ENCODE results near the gene TCF12.

TCF12 gene

DNA sequence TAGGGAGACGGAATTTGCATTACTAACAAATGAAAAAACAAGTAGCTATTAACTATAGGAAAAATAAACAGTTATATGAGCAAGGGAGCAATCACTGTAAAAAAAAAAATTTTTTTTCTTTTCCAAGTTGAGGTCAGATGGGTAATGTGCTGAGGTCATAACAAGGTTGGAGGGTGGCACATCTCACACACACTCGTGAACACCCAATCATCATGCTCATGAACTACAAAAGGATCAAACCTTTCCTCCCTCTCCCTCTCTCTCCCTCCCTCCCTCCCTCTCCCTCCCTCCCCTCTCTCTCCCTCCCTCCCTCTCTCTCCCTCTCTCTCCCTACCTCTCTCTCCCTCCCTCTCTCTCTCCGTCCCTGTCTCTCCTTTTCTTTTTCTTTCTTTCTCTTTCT is 360.0 kb downstream of the TCF12 start:
- TF ChIP-seq, protein P1, sequence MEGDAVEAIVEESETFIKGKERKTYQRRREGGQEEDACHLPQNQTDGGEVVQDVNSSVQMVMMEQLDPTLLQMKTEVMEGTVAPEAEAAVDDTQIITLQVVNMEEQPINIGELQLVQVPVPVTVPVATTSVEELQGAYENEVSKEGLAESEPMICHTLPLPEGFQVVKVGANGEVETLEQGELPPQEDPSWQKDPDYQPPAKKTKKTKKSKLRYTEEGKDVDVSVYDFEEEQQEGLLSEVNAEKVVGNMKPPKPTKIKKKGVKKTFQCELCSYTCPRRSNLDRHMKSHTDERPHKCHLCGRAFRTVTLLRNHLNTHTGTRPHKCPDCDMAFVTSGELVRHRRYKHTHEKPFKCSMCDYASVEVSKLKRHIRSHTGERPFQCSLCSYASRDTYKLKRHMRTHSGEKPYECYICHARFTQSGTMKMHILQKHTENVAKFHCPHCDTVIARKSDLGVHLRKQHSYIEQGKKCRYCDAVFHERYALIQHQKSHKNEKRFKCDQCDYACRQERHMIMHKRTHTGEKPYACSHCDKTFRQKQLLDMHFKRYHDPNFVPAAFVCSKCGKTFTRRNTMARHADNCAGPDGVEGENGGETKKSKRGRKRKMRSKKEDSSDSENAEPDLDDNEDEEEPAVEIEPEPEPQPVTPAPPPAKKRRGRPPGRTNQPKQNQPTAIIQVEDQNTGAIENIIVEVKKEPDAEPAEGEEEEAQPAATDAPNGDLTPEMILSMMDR (IDR thresholded peaks at IDR 0.05; ENCODE audit: control insufficient read depth, insufficient read depth, low read depth, low read length, missing control alignments) = no peak
- DNase-seq (ENCODE audit: low read depth) = no peak
- no peak overlapping the region for H3K4me3 ChIP-seq (ENCODE audit: control insufficient read depth, low read depth, low read length)

DNA sequence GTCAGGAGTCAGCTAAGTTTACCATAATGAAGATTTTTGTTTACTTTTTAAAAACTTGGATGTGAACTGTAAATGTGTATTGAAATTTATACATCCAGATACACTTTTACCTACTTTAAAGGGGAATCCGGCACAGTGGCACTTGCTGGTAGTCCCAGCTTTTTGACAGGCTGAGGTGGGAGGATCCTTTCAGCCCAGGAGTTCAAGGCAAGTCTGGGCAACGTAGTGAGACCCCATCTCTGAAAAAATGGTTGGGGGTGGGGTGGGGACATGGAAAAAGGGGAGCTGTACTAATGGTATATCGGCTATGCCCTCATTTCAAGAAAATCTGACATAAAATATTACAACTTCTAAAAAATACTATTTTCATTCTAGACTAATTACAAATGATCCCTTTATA is 362.0 kb downstream of the TCF12 start:
- DNase-seq (ENCODE audit: low read depth) = no peak
- TF ChIP-seq, protein P1 (IDR thresholded peaks at IDR 0.05; ENCODE audit: control insufficient read depth, insufficient read depth, low read depth, low read length, missing control alignments) = no peak
- H3K4me3 ChIP-seq (ENCODE audit: control insufficient read depth, low read depth, low read length) = no peak overlapping the region

DNA sequence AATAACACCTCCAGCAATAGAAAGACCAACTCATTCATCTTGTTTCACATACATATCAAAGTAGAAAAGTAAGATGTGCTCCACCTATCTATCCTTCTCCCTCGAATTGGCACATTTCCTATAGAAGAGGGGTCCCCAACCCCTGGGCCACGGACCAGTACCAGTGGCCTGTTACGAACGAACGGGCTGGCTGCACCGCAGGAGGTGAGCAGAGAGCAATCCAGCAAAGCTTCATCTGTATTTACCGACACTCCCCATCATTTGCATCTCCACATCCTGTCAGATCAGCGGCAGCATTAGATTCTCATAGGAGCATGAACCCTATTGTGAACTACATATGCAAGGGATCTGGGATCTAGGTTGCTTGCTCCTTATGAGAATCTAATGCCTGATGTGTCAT is 362.9 kb downstream of the TCF12 start:
- no peak overlapping the region for H3K4me3 ChIP-seq (ENCODE audit: control insufficient read depth, low read depth, low read length)
- TF ChIP-seq, protein P1 (IDR thresholded peaks at IDR 0.05; ENCODE audit: control insufficient read depth, insufficient read depth, low read depth, low read length, missing control alignments) = no peak
- DNase-seq (ENCODE audit: low read depth) = no peak

DNA sequence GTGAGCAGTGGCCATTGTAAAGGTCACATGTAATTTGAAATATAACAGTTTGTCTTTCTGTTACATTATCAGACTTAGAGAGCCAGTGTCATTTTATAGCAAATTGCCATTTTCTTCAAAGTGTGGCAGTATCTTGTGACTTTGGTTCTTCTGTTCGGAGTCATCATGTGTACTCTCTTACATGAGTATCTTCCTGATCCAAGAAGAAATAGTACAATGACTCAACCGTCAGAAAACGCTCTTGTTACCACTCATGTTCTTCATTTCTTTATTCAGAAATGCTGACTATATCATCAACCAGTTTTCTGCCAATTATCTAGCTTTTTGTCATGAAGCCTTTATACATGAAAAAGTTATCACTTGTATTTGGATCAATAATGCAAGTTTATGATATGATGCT is 364.2 kb downstream of the TCF12 start:
- no peak for DNase-seq (ENCODE audit: low read depth)
- TF ChIP-seq, protein P1 (IDR thresholded peaks at IDR 0.05; ENCODE audit: control insufficient read depth, insufficient read depth, low read depth, low read length, missing control alignments) = no peak
- H3K4me3 ChIP-seq (ENCODE audit: control insufficient read depth, low read depth, low read length) = no peak overlapping the region

DNA sequence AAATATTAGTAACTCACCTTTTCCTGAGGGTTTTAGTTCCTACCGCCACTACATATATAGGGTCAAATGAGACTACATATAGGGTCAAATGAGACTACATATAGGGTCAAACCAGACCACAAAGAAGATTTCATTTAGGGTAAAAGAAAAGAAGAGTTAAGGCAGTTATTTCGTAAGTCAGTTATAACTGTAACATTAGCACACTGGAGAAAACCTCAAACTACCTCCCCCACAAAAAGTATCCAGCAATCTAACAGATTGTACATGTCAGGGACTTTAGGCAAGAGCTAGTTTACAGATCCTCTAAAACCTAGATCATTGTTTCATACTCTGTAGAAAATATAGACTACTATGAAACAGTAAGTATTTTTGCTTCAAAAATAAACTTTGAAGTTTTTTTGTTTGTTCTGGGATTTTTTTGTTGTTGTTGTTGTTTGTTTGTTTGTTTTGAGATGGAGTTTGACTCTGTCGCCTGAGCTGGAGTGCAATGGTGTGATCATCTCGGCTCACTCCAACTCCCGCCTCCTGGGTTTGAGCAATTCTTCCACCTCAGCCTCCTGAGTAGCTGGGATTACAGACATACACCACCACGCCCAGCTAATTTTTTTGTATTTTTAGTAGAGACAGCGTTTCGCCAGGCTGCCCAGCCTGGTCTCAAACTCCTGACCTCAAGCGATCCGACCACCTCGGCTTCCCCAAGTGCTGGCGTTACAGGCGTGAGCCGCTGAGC is 365.5 kb downstream of the TCF12 start:
- no peak overlapping the region for H3K4me3 ChIP-seq (ENCODE audit: control insufficient read depth, low read depth, low read length)
- TF ChIP-seq, protein P1 (IDR thresholded peaks at IDR 0.05; ENCODE audit: control insufficient read depth, insufficient read depth, low read depth, low read length, missing control alignments) = no peak
- no peak for DNase-seq (ENCODE audit: low read depth)

DNA sequence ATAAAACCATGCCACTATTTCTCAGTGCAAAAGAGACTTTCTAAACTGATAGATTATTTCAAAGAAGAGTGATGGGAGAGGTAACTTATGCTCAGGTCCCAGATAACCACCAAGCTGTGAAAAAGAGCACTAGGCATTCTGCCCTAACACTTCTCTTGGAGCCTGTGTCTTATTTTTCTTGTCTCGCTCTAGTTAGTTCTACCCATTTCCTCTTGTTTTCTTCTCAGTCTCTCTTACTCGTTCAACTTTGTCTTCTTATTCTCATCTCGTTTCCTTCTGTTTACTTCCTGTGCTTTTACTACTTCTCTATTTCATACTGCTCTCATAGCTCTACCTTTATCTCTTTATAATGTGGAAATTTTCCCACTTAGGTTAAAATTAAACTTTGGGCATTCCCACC is 366.1 kb downstream of the TCF12 start:
- H3K4me3 ChIP-seq (ENCODE audit: control insufficient read depth, low read depth, low read length) = no peak overlapping the region
- DNase-seq (ENCODE audit: low read depth) = no peak
- TF ChIP-seq, protein P1 (IDR thresholded peaks at IDR 0.05; ENCODE audit: control insufficient read depth, insufficient read depth, low read depth, low read length, missing control alignments) = no peak

All from AG09309 (cell line).